ENCODE measurements around the gene USP16. TPM values are rescaled to one million over a fixed set of nuclear protein-coding genes. Genes with fewer than 3 reads are reported as not detected.

Gene USP16
- total and polyA plus RNA-seq, 2 donors, result 45.3 to 50.6 TPM

GRCh38 chr21:29022166-29022565 lies 2.3 kb upstream of the USP16 start:
- Histone ChIP-seq H3K4me1 (ENCODE audit: control insufficient read depth in 2 of 2, insufficient read depth in 2 of 2, low read length in 2 of 2) (peaks cover 20 to 30% of the 10 kb centered on the region in 2 donors), H3K27me3 (ENCODE audit: control insufficient read depth in 2 of 2, insufficient read depth in 1 of 2, low read length in 1 of 2) (no peaks in the 10 kb centered on the region), H3K4me3 (ENCODE audit: low read length in 2 of 2) (no peak overlapping the region), H3K27ac (ENCODE audit: low read depth in 1 of 2, low read length in 1 of 2) (no peak overlapping the region), H3K9me3 (ENCODE audit: control insufficient read depth in 2 of 2, insufficient read depth in 1 of 2, low read length in 1 of 2) (peaks cover 0 to 8% of the 10 kb centered on the region in 2 donors), H3K36me3 (ENCODE audit: control insufficient read depth in 2 of 2, insufficient read depth in 2 of 2, low read length in 1 of 2) (no peaks in the 10 kb centered on the region)
- WGBS, result 91% methylated on average over 4 of the region's 4 CpGs
- no peak for DNase-seq (ENCODE audit: low read depth in 6 of 9, low spot score in 9 of 9)

DNA sequence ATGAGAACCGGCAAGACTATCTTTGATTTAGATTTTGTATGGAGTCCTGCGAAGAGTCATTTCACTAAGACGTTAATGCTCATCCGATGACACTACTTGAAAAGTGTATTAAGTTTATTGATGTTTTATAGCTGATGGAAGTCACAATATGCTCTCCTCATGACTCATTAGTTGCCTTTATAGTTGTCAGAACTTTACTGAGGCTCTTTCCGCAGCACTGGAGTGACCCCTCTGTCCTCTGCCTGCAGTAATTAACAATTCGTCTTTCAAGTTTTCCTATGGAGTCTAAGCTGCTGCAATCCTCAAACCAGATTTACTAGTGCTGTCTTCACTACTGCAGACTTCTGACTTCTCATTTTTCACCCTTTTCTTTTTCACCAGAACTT lies 853 bp downstream of the USP16 start:
- Histone ChIP-seq H3K27me3 (ENCODE audit: control insufficient read depth in 2 of 2, insufficient read depth in 1 of 2, low read length in 1 of 2) (no peaks in the 10 kb centered on the region), H3K4me3 (ENCODE audit: low read length in 2 of 2) (peak overlapping the region; percentile 76 to 77), H3K9me3 (ENCODE audit: control insufficient read depth in 2 of 2, insufficient read depth in 1 of 2, low read length in 1 of 2) (peaks cover 0 to 3% of the 10 kb centered on the region in 2 donors), H3K36me3 (ENCODE audit: control insufficient read depth in 2 of 2, insufficient read depth in 2 of 2, low read length in 1 of 2) (peaks cover 4 to 11% of the 10 kb centered on the region in 2 donors), H3K27ac (ENCODE audit: low read depth in 1 of 2, low read length in 1 of 2) (peak overlapping the region; percentile 97 to 100), H3K4me1 (ENCODE audit: control insufficient read depth in 2 of 2, insufficient read depth in 2 of 2, low read length in 2 of 2) (peaks cover 4 to 17% of the 10 kb centered on the region in 2 donors)
- no peak for DNase-seq (ENCODE audit: low read depth in 6 of 9, low spot score in 9 of 9)
- 7% methylated on average over 6 of the region's 6 CpGs for WGBS

DNA sequence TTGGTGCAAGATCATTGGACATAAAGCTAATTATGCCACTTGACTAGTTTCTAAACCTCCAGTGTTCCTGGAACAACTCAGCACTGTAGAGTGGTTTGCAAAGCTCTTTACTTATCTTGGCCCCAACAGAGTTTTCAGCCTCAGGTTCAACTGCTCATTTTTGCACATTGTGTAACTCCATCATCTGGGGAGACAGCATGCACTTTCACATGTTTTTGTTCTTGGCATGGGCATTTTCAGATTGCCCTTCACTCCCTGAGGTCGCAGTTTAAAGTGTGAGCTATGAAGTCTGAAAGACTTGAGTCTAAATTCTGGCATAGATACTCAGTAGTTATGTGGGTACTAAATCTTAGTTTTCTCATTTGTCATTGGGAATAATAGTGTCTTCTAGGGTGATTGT lies 5.1 kb downstream of the USP16 start:
- Histone ChIP-seq H3K36me3 (ENCODE audit: control insufficient read depth in 2 of 2, insufficient read depth in 2 of 2, low read length in 1 of 2) (peaks cover 26 to 35% of the 10 kb centered on the region in 2 donors), H3K4me3 (ENCODE audit: low read length in 2 of 2) (no peak overlapping the region), H3K4me1 (ENCODE audit: control insufficient read depth in 2 of 2, insufficient read depth in 2 of 2, low read length in 2 of 2) (peaks cover 4% of the 10 kb centered on the region in 2 donors), H3K27ac (ENCODE audit: low read depth in 1 of 2, low read length in 1 of 2) (no peak overlapping the region), H3K27me3 (ENCODE audit: control insufficient read depth in 2 of 2, insufficient read depth in 1 of 2, low read length in 1 of 2) (no peaks in the 10 kb centered on the region), H3K9me3 (ENCODE audit: control insufficient read depth in 2 of 2, insufficient read depth in 1 of 2, low read length in 1 of 2) (no peaks in the 10 kb centered on the region)
- no peak for DNase-seq (ENCODE audit: low read depth in 6 of 9, low spot score in 9 of 9)
- 99% methylated on average over 1 of the region's 1 CpG for WGBS

DNA sequence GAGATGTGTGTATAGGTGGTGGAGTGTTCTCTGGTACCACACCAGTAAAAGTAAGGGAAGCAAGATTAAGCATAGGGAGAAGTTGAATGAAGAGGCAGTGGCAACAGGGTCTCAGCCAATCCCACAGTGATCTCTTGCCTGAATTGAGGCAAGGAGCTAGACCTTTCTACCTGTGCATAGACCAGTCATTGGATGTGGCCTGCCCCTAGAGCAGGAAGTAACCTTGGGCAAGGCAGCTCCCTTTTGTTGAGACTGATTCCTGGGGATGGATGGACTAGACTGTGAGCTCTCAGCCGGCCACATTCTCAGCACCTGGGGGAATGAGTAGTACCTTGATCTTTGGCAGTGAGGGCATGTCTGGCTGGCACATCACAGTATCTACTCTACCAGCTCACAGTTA lies 6.4 kb downstream of the USP16 start:
- 98% methylated on average over 1 of the region's 1 CpG for WGBS
- peaks cover 28 to 35% of the 10 kb centered on the region in 2 donors for H3K36me3 ChIP-seq (ENCODE audit: control insufficient read depth in 2 of 2, insufficient read depth in 2 of 2, low read length in 1 of 2)
- no peaks in the 10 kb centered on the region for H3K4me1 ChIP-seq (ENCODE audit: control insufficient read depth in 2 of 2, insufficient read depth in 2 of 2, low read length in 2 of 2)
- no peaks in the 10 kb centered on the region for H3K27me3 ChIP-seq (ENCODE audit: control insufficient read depth in 2 of 2, insufficient read depth in 1 of 2, low read length in 1 of 2)
- H3K27ac ChIP-seq (ENCODE audit: low read depth in 1 of 2, low read length in 1 of 2), result no peak overlapping the region
- DNase-seq (ENCODE audit: low read depth in 6 of 9, low spot score in 9 of 9), result no peak
- H3K9me3 ChIP-seq (ENCODE audit: control insufficient read depth in 2 of 2, insufficient read depth in 1 of 2, low read length in 1 of 2), result no peaks in the 10 kb centered on the region
- no peak overlapping the region for H3K4me3 ChIP-seq (ENCODE audit: low read length in 2 of 2)

DNA sequence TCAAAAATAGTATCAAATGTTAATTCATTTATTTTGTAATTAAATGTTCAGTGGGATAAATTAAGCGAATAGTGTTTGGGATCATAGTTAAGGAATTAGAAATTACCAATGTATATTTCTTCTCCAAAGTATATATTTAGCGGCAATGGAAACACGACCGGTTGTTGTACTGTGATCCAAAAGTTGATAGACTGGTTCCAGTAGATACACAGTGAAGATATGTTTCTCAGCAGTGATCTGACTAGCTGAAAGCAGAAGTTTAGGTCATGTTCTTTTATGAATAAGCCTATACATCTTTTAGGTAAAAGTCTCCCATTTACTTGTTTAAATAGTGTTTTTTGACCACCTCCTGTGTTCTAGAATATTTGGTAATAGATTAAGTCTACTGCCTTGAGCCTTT lies 8.8 kb downstream of the USP16 start:
- no peak overlapping the region for H3K27ac ChIP-seq (ENCODE audit: low read depth in 1 of 2, low read length in 1 of 2)
- peaks cover 34 to 52% of the 10 kb centered on the region in 2 donors for H3K36me3 ChIP-seq (ENCODE audit: control insufficient read depth in 2 of 2, insufficient read depth in 2 of 2, low read length in 1 of 2)
- no peak overlapping the region for H3K4me3 ChIP-seq (ENCODE audit: low read length in 2 of 2)
- H3K9me3 ChIP-seq (ENCODE audit: control insufficient read depth in 2 of 2, insufficient read depth in 1 of 2, low read length in 1 of 2), result no peaks in the 10 kb centered on the region
- H3K27me3 ChIP-seq (ENCODE audit: control insufficient read depth in 2 of 2, insufficient read depth in 1 of 2, low read length in 1 of 2), result no peaks in the 10 kb centered on the region
- WGBS, result 73% methylated on average over 4 of the region's 4 CpGs
- no peak for DNase-seq (ENCODE audit: low read depth in 6 of 9, low spot score in 9 of 9)
- H3K4me1 ChIP-seq (ENCODE audit: control insufficient read depth in 2 of 2, insufficient read depth in 2 of 2, low read length in 2 of 2), result no peaks in the 10 kb centered on the region

- H3K4me1 ChIP-seq (ENCODE audit: control insufficient read depth in 2 of 2, insufficient read depth in 2 of 2, low read length in 2 of 2), result no peaks in the 10 kb centered on the region
- no peaks in the 10 kb centered on the region for H3K27me3 ChIP-seq (ENCODE audit: control insufficient read depth in 2 of 2, insufficient read depth in 1 of 2, low read length in 1 of 2)
- H3K27ac ChIP-seq (ENCODE audit: low read depth in 1 of 2, low read length in 1 of 2), result no peak overlapping the region
- WGBS, result 99% methylated on average over 3 of the region's 3 CpGs
- no peak overlapping the region for H3K4me3 ChIP-seq (ENCODE audit: low read length in 2 of 2)
- no peaks in the 10 kb centered on the region for H3K9me3 ChIP-seq (ENCODE audit: control insufficient read depth in 2 of 2, insufficient read depth in 1 of 2, low read length in 1 of 2)
- DNase-seq (ENCODE audit: low read depth in 6 of 9, low spot score in 9 of 9), result no peak
- H3K36me3 ChIP-seq (ENCODE audit: control insufficient read depth in 2 of 2, insufficient read depth in 2 of 2, low read length in 1 of 2), result peaks cover 34 to 50% of the 10 kb centered on the region in 2 donors
Observed at GRCh38 chr21:29033871-29034270, 9.4 kb downstream of the USP16 start.

GRCh38 chr21:29034678-29035077 lies 10.2 kb downstream of the USP16 start:
- Histone ChIP-seq H3K4me1 (ENCODE audit: control insufficient read depth in 2 of 2, insufficient read depth in 2 of 2, low read length in 2 of 2) (no peaks in the 10 kb centered on the region), H3K27ac (ENCODE audit: low read depth in 1 of 2, low read length in 1 of 2) (no peak overlapping the region), H3K36me3 (ENCODE audit: control insufficient read depth in 2 of 2, insufficient read depth in 2 of 2, low read length in 1 of 2) (peaks cover 30 to 48% of the 10 kb centered on the region in 2 donors), H3K9me3 (ENCODE audit: control insufficient read depth in 2 of 2, insufficient read depth in 1 of 2, low read length in 1 of 2) (no peaks in the 10 kb centered on the region), H3K4me3 (ENCODE audit: low read length in 2 of 2) (no peak overlapping the region), H3K27me3 (ENCODE audit: control insufficient read depth in 2 of 2, insufficient read depth in 1 of 2, low read length in 1 of 2) (no peaks in the 10 kb centered on the region)
- no peak for DNase-seq (ENCODE audit: low read depth in 6 of 9, low spot score in 9 of 9)
- WGBS, result 94% methylated on average over 1 of the region's 1 CpG

GRCh38 chr21:29052224-29052623 lies 27.8 kb downstream of the USP16 start:
- WGBS, result 98% methylated on average over 5 of the region's 5 CpGs
- H3K9me3 ChIP-seq (ENCODE audit: control insufficient read depth in 2 of 2, insufficient read depth in 1 of 2, low read length in 1 of 2), result no peaks in the 10 kb centered on the region
- peaks cover 48 to 71% of the 10 kb centered on the region in 2 donors for H3K36me3 ChIP-seq (ENCODE audit: control insufficient read depth in 2 of 2, insufficient read depth in 2 of 2, low read length in 1 of 2)
- no peak overlapping the region for H3K4me3 ChIP-seq (ENCODE audit: low read length in 2 of 2)
- DNase-seq (ENCODE audit: low read depth in 6 of 9, low spot score in 9 of 9), result no peak
- no peaks in the 10 kb centered on the region for H3K27me3 ChIP-seq (ENCODE audit: control insufficient read depth in 2 of 2, insufficient read depth in 1 of 2, low read length in 1 of 2)
- H3K27ac ChIP-seq (ENCODE audit: low read depth in 1 of 2, low read length in 1 of 2), result no peak overlapping the region
- no peaks in the 10 kb centered on the region for H3K4me1 ChIP-seq (ENCODE audit: control insufficient read depth in 2 of 2, insufficient read depth in 2 of 2, low read length in 2 of 2)

- Histone ChIP-seq H3K4me3 (ENCODE audit: low read length in 2 of 2) (no peak overlapping the region), H3K9me3 (ENCODE audit: control insufficient read depth in 2 of 2, insufficient read depth in 1 of 2, low read length in 1 of 2) (no peaks in the 10 kb centered on the region), H3K4me1 (ENCODE audit: control insufficient read depth in 2 of 2, insufficient read depth in 2 of 2, low read length in 2 of 2) (no peaks in the 10 kb centered on the region), H3K36me3 (ENCODE audit: control insufficient read depth in 2 of 2, insufficient read depth in 2 of 2, low read length in 1 of 2) (peaks cover 46 to 71% of the 10 kb centered on the region in 2 donors), H3K27ac (ENCODE audit: low read depth in 1 of 2, low read length in 1 of 2) (no peak overlapping the region), H3K27me3 (ENCODE audit: control insufficient read depth in 2 of 2, insufficient read depth in 1 of 2, low read length in 1 of 2) (no peaks in the 10 kb centered on the region)
- 97% methylated on average over 5 of the region's 5 CpGs for WGBS
- no peak for DNase-seq (ENCODE audit: low read depth in 6 of 9, low spot score in 9 of 9)
Observed at GRCh38 chr21:29053011-29053553, 28.6 kb downstream of the USP16 start.

Measured in thymus (tissue), 11 donors.